HepG2 (cell line): Measurements from ENCODE around the gene SMAD6. TPM values are rescaled to one million over a fixed set of nuclear protein-coding genes. Genes with fewer than 3 reads are reported as not detected.
A peak's percentile ranks its signal among the peaks of the same experiment; 100 is the strongest.

Experiments used
- ATF3 ChIP-seq: sonication (generic); formaldehyde crosslinking; IDR thresholded peaks from 2 replicates; pipeline ENCODE4 v1.4.0; 2020; ENCODE audit warnings: missing genetic modification reagents
- ATF6 ChIP-seq: sonication (generic); formaldehyde crosslinking; conservative IDR thresholded peaks from 2 replicates; pipeline ENCODE4 v1.4.0; 2020; ENCODE audit warnings: missing genetic modification reagents
- BCL6 ChIP-seq: IDR thresholded peaks from 2 replicates; pipeline ENCODE4 v1.6.1; 2016; ENCODE audit warnings: missing genetic modification reagents, missing compliant biosample characterization
- FOXJ3 ChIP-seq: sonication (generic); formaldehyde crosslinking; IDR thresholded peaks from 2 replicates; pipeline ENCODE4 v1.4.0; 2020; ENCODE audit warnings: missing genetic modification reagents, mild to moderate bottlenecking, borderline replicate concordance
- GTF3A ChIP-seq: sonication (generic); formaldehyde crosslinking; conservative IDR thresholded peaks from 2 replicates; pipeline ENCODE4 v1.4.0; 2020; ENCODE audit warnings: mild to moderate bottlenecking, missing genetic modification reagents
- HDAC2 ChIP-seq: sonication (generic); formaldehyde crosslinking; IDR thresholded peaks from 2 replicates; pipeline ENCODE4 v1.4.0; 2020; ENCODE audit warnings: missing genetic modification reagents
- KDM3A ChIP-seq: IDR thresholded peaks from 2 replicates; pipeline ENCODE4 v1.6.1; 2018; ENCODE audit warnings: low read depth, missing compliant biosample characterization
- MED1 ChIP-seq: sonication (generic); formaldehyde crosslinking; IDR thresholded peaks from 2 replicates; pipeline ENCODE4 v1.4.0; 2020; ENCODE audit warnings: missing genetic modification reagents
- MNT ChIP-seq: fragments of 450-650 bp; IDR thresholded peaks from 2 replicates; pipeline ENCODE4 v1.6.1; 2016
- NCOA2 ChIP-seq: sonication (generic); formaldehyde crosslinking; IDR thresholded peaks from 2 replicates; pipeline ENCODE4 v1.8.0; 2022; ENCODE audit warnings: inconsistent platforms
- SALL2 ChIP-seq: sonication (generic); formaldehyde crosslinking; IDR thresholded peaks from 2 replicates; pipeline ENCODE4 v1.8.1; 2023; ENCODE audit warnings: mild to moderate bottlenecking, missing genetic modification reagents, inconsistent platforms
- SSRP1 ChIP-seq: IDR thresholded peaks from 2 replicates; pipeline ENCODE4 v1.6.1; 2016; ENCODE audit warnings: control low read depth
- THYN1 ChIP-seq: sonication (generic); formaldehyde crosslinking; IDR thresholded peaks from 2 replicates; pipeline ENCODE4 v1.8.1; 2023; ENCODE audit warnings: low read depth, mild to moderate bottlenecking, moderate library complexity, missing genetic modification reagents, borderline replicate concordance
- ZMYM3 ChIP-seq: sonication (generic); formaldehyde crosslinking; IDR thresholded peaks from 2 replicates; pipeline ENCODE4 v1.5.1; 2020; ENCODE audit warnings: mild to moderate bottlenecking, missing genetic modification reagents
- ZNF350 ChIP-seq: sonication (generic); formaldehyde crosslinking; IDR thresholded peaks from 2 replicates; pipeline ENCODE4 v1.4.0; 2020; ENCODE audit warnings: mild to moderate bottlenecking, low read depth, missing genetic modification reagents, borderline replicate concordance
- ZNF530 ChIP-seq: sonication (generic); formaldehyde crosslinking; IDR thresholded peaks from 2 replicates; pipeline ENCODE4 v1.5.0; 2020; ENCODE audit warnings: low read depth, mild to moderate bottlenecking, missing genetic modification reagents
- ZNF557 ChIP-seq: sonication (generic); formaldehyde crosslinking; IDR thresholded peaks from 2 replicates; pipeline ENCODE4 v1.4.0; 2020; ENCODE audit warnings: missing genetic modification reagents
- ZNF609 ChIP-seq: sonication (generic); formaldehyde crosslinking; IDR thresholded peaks from 2 replicates; pipeline ENCODE4 v1.4.0; 2020; ENCODE audit warnings: mild to moderate bottlenecking, missing genetic modification reagents, borderline replicate concordance
- ZNF614 ChIP-seq: IDR thresholded peaks from 2 replicates; pipeline ENCODE4 v1.6.1; 2018; ENCODE audit warnings: missing biosample characterization, missing genetic modification reagents, inconsistent platforms, borderline replicate concordance
- ZNF704 ChIP-seq: sonication (generic); formaldehyde crosslinking; IDR thresholded peaks from 2 replicates; pipeline ENCODE4 v1.8.1; 2023; ENCODE audit warnings: mild to moderate bottlenecking, inconsistent platforms, moderate library complexity, missing genetic modification reagents, borderline replicate concordance
- ZNF792 ChIP-seq: IDR thresholded peaks from 2 replicates; pipeline ENCODE4 v1.6.1; 2016
- polyA plus RNA-seq, 8 experiments: library from polyadenylated mRNA; depleted of rRNA in 3 of 8; stranded (reverse) in 7 of 8; unstranded in 1 of 8; fragments of >200 nt; fragmentation: Illumina TruSeq in 4 of 8; extraction: Trizol in 4 of 8; gene quantifications; 2 replicates each; pipeline versions ENCODE4 v1.2.1 to v1.2.3, GENCODE V29; 2011 to 2016; ENCODE audit warnings: low read depth in 4 of 8, missing spikeins in 1 of 8, mixed read lengths in 1 of 8; ENCODE audit not compliant: insufficient read depth in 1 of 8
- total RNA-seq, 5 experiments: library from RNA; depleted of rRNA; stranded (reverse); fragments of >200 nt; fragmentation: Illumina TruSeq; extraction: Trizol; gene quantifications; 2 replicates each; pipeline ENCODE4 v1.2.3, GENCODE V29; 2016; ENCODE audit warnings: low read depth in 1 of 5

Gene SMAD6
- total and polyA plus RNA-seq, 2 of the 13 experiments (the other 11 are each of a cell fraction or from before 2014, with no cell fraction given), result 3.3 to 4.4 TPM

GRCh38 chr15:66679657-66680108 lies 22.4 kb upstream of the SMAD6 start (continued):
- no peak for TF ChIP-seq ZNF609 (CRISPR knock-in tag)
- no peak for TF ChIP-seq ZNF530 (CRISPR knock-in tag)
- 0 out of 2 replicates have a peak, but pooled peaks have one; percentile 22 for TF ChIP-seq ZNF614 (CRISPR knock-in tag)
- no peak for TF ChIP-seq ATF3 (CRISPR knock-in tag)
- TF ChIP-seq HDAC2 (CRISPR knock-in tag), result peak; percentile 72; the same call in 1 of the 2 replicates
- TF ChIP-seq MNT, result no peak
- peak; percentile 31; the same call in 1 of the 2 replicates for TF ChIP-seq ZMYM3 (CRISPR knock-in tag)
- no peak for TF ChIP-seq ZNF704 (CRISPR knock-in tag)
- TF ChIP-seq ATF6 (CRISPR knock-in tag), result no peak
- TF ChIP-seq THYN1 (CRISPR knock-in tag), result no peak
- peak; percentile 50; the same call in 1 of the 2 replicates for TF ChIP-seq NCOA2
- peak; percentile 44; the same call in 1 of the 2 replicates for TF ChIP-seq FOXJ3 (CRISPR knock-in tag)
- peak; percentile 27; the same call in 1 of the 2 replicates for TF ChIP-seq ZNF792 (CRISPR knock-in tag)
- no peak for TF ChIP-seq GTF3A (CRISPR knock-in tag)
- 0 out of 2 replicates have a peak, but pooled peaks have one; percentile 38 for TF ChIP-seq MED1
- peak; percentile 27; the same call in 1 of the 2 replicates for TF ChIP-seq ZNF350 (CRISPR knock-in tag)
- no peak for TF ChIP-seq ZNF557
- no peak; the same call in 1 of the 2 replicates for TF ChIP-seq KDM3A (CRISPR knock-in tag)
- TF ChIP-seq BCL6, result peak; percentile 45; the same call in 1 of the 2 replicates
- 0 out of 2 replicates have a peak, but pooled peaks have one; percentile 31 for TF ChIP-seq SALL2 (CRISPR knock-in tag)
- no peak for TF ChIP-seq SSRP1 (CRISPR knock-in tag)
